Activated CD8-positive, alpha-beta T cell treated with anti-CD3 and anti-CD28 coated beads for 36 hours (primary cell): Measurements from ENCODE around the gene TMEM178B. TPM values are rescaled to one million over a fixed set of nuclear protein-coding genes. Genes with fewer than 3 reads are reported as not detected.
"Not testable (repeated sequence)": the region's sequence is repeated elsewhere in the genome, so short reads cannot be mapped to it uniquely, and the experiment has no call there.

Source experiments
- ATAC-seq: fragments of 200-7000 bp; cut with Tn5 transposase; one replicate; pipeline ENCODE4 v1.10.0; 2021; ENCODE audit warnings: mild to moderate bottlenecking, moderate library complexity
- CTCF ChIA-PET: fragments of 350-600 bp; sonication (Branson Sonifier 250); formaldehyde crosslinking; loops from one replicate; lab custom pipeline; 2021; ENCODE audit warnings: antibody characterized with exemption; lab: Charles Lee
- POLR2A ChIA-PET: fragments of 350-600 bp; sonication (Branson Sonifier 250); formaldehyde crosslinking; loops from one replicate; lab custom pipeline; 2021; ENCODE audit warnings: antibody characterized with exemption; lab: Charles Lee
- DNase-seq: peaks from one replicate; pipeline ENCODE4 v3.0.0-alpha.2; 2020
- H3K27ac Mint-ChIP-seq: one replicate; pipeline ENCODE4 v1.8.0; 2021; ENCODE audit warnings: mild to moderate bottlenecking, mixed read lengths
- H3K27me3 Mint-ChIP-seq: one replicate; pipeline ENCODE4 v1.8.0; 2021; ENCODE audit warnings: mixed read lengths
- H3K36me3 Mint-ChIP-seq: one replicate; pipeline ENCODE4 v1.8.0; 2021; ENCODE audit warnings: low read depth, mixed read lengths
- H3K4me1 Mint-ChIP-seq: one replicate; pipeline ENCODE4 v1.8.0; 2021; ENCODE audit warnings: low read depth, mixed read lengths
- H3K4me3 Mint-ChIP-seq: one replicate; pipeline ENCODE4 v1.8.0; 2021; ENCODE audit warnings: mild to moderate bottlenecking, moderate library complexity, mixed read lengths
- H3K9me3 Mint-ChIP-seq: one replicate; pipeline ENCODE4 v1.8.0; 2021; ENCODE audit warnings: mixed read lengths
- intact Hi-C: fragments of 100-400 bp; cut with micrococcal nuclease; formaldehyde crosslinking; loops from one replicate; pipeline ENCODE4 v1.10.0; 2022
- total RNA-seq, 2 experiments: library from RNA; stranded (reverse); gene quantifications; one replicate each; pipeline ENCODE4 v1.2.3, GENCODE V29; 2021
- TF ChIP-seq, protein P1 (sequence below): fragments of 200-600 bp; IDR thresholded peaks from one replicate; pipeline ENCODE4 v1.8.0; 2022; ENCODE audit warnings: antibody characterized with exemption, mild to moderate bottlenecking

Gene TMEM178B
- 1 to 10 TPM in 1 of 2 experiments, under 1 TPM in 1; 0.34 to 1.1 TPM for total RNA-seq

DNA sequence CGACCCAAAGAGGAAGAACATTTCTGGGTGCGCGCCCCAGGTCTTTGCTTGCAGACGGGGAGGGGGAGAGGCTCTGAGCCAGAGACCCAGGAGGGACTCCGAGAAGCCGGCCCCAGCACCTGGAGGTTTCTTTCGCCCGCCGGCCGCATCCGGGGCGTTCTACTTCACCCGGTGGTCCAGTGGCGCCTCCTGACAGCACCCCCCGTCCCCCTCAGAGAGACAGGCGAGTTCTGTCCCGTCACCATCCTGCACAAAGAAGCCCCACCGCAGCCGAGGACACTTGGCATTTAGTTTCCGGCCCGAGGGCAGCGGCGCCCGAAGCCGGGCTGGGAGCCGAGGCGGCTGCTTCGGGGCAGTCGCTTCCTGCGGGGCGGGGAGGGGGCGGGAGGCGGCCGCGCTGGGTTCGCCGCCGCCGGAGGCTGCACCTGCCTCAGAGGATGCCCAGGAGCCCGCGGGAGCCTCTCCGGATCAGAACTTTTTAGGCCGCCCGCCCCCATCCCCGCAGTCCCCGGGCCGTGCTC, at the start of gene TMEM178B:
TSS of gene TMEM178B (plus strand) at position 424 of the 521 bp plus-strand sequence.
- Mint-ChIP-seq H3K36me3 (no peaks in the 10 kb centered on the region), H3K27ac (no peak within 1 kb of the TSS), H3K9me3 (no peaks in the 10 kb centered on the region), H3K4me1 (peaks cover 13% of the 10 kb centered on the region), H3K27me3 (peaks cover 46% of the 10 kb centered on the region), H3K4me3 (peak within 1 kb of the TSS; percentile 61)
- CTCF ChIA-PET = no interaction called here
- TF ChIP-seq, protein P1, sequence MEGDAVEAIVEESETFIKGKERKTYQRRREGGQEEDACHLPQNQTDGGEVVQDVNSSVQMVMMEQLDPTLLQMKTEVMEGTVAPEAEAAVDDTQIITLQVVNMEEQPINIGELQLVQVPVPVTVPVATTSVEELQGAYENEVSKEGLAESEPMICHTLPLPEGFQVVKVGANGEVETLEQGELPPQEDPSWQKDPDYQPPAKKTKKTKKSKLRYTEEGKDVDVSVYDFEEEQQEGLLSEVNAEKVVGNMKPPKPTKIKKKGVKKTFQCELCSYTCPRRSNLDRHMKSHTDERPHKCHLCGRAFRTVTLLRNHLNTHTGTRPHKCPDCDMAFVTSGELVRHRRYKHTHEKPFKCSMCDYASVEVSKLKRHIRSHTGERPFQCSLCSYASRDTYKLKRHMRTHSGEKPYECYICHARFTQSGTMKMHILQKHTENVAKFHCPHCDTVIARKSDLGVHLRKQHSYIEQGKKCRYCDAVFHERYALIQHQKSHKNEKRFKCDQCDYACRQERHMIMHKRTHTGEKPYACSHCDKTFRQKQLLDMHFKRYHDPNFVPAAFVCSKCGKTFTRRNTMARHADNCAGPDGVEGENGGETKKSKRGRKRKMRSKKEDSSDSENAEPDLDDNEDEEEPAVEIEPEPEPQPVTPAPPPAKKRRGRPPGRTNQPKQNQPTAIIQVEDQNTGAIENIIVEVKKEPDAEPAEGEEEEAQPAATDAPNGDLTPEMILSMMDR = no peak
- intact Hi-C loops = no loop called here
- POLR2A ChIA-PET = interaction anchor here (0.5 to 1.2 kb wide), 2 partner anchors 173 to 262 kb away, joined by 3 read pairs; no protein-coding TSS in a partner anchor
- DNase-seq = peak; percentile 51
- ATAC-seq = peak; percentile 44

DNA sequence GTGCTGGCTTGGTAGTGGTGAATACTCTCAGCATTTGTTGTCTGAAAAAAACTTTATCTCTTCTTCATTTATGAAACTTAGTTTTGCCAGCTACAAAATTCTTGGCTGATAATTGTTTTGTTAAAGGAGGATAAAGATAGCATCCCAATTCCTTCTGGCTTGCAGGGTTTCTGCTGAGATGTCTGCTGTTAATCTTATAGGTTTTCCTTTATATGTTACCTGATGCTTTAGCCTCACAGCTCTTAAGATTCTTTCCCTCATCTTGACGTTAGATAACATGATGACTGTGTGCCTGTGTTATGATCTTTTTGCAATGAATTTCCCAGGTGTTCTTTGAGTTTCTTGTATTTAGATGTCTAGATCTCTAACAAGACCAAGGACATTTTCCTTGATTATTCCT, 49.2 kb upstream of the TMEM178B start:
- Mint-ChIP-seq H3K4me3 (no peak overlapping the region), H3K9me3 (peaks cover 13% of the 10 kb centered on the region), H3K4me1 (peaks cover 10% of the 10 kb centered on the region), H3K36me3 (peaks cover 6% of the 10 kb centered on the region), H3K27ac (no peak overlapping the region), H3K27me3 (peaks cover 14% of the 10 kb centered on the region)
- ChIA-PET POLR2A (no interaction called here), CTCF (no interaction called here)
- intact Hi-C loops = no loop called here
- ATAC-seq (no peak), DNase-seq (no peak)
- TF ChIP-seq, protein P1 = no peak

DNA sequence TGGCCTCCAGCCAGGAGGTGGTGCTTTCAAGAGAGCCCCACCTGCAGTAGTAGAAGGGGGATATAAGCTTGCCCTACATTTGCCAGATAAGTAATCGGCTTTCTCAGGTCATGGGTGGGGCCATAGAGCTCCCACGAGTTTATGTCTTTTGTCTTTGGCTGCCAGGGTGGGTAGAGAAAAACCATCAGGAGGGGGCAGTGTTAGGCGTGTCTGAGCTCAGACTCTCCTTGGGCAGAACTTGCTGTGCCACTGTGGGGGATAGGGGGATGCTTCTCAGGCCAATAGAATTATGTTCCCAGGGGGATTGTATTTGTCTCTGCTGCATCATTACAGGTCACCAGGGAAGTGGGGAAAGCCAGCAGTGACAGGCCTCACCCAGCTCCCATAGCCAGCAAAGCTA, 46.8 kb upstream of the TMEM178B start:
- Mint-ChIP-seq H3K9me3 (peaks cover 13% of the 10 kb centered on the region), H3K4me3 (no peak overlapping the region), H3K4me1 (peaks cover 10% of the 10 kb centered on the region), H3K27me3 (peaks cover 13% of the 10 kb centered on the region), H3K36me3 (peaks cover 6% of the 10 kb centered on the region), H3K27ac (no peak overlapping the region)
- intact Hi-C loops = no loop called here
- DNase-seq (no peak), ATAC-seq (no peak)
- TF ChIP-seq, protein P1 = no peak
- ChIA-PET POLR2A (no interaction called here), CTCF (no interaction called here)

DNA sequence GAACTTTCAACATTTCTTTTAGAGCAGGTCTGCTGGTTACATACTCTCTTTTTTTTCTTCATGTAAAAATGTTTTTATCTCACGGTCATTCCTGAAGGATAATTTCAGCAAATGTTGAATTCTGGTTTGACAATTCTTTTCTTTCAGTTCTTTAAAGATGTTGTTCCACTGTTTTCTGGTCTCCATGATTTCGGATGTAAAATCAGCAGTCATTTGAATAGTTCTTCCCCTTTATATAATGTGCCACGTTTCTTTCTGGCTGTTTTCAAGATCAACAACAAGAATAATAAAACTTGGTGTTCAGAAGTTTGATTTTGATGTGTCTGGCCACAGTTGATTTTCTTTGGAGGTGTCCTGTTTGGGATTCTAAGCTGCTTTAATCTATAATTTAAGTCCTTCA, 45.1 kb upstream of the TMEM178B start:
- intact Hi-C loops = no loop called here

DNA sequence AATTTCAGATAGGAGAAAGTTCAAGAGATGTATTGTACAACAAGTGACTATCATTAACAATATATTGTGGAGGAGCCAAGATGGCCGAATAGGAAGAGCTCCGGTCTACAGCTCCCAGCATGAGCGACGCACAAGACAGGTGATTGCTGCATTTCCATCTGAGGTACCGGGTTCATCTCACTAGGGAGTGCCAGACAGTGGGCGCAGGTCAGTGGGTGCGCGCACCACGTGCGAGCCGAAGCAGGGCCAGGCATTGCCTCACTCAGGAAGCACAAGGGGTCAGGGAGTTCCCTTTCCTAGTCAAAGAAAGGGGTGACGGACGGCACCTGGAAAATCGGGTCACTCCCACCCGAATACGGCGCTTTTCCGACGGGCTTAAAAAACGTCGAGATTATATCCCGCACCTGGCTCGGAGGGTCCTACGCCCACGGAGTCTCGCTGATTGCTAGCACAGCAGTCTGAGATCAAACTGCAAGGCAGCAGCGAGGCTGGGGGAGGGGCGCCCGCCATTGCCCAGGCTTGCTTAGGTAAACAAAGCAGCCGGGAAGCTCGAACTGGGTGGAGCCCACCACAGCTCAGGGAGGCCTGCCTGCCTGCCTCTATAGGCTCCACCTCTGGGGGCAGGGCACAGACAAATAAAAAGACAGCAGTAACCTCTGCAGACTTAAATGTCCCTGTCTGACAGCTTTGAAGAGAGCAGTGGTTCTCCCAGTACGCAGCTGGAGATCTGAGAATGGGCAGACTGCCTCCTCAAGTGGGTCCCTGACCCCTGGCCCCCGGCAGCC, 41.1 kb upstream of the TMEM178B start:
- H3K27ac Mint-ChIP-seq, POLR2A ChIA-PET, ATAC-seq, H3K36me3 Mint-ChIP-seq, intact Hi-C loops, DNase-seq, CTCF ChIA-PET, H3K4me3 Mint-ChIP-seq, H3K4me1 Mint-ChIP-seq, H3K9me3 Mint-ChIP-seq: not testable (repeated sequence)
- H3K27me3 Mint-ChIP-seq = peaks cover 17% of the 10 kb centered on the region

More for the DNA sequence above, 45.1 kb upstream of the TMEM178B start:
- H3K9me3 Mint-ChIP-seq = peaks cover 13% of the 10 kb centered on the region
- CTCF ChIA-PET = no interaction called here
- no peak for ATAC-seq
- peaks cover 2% of the 10 kb centered on the region for H3K4me1 Mint-ChIP-seq
- H3K27me3 Mint-ChIP-seq = peaks cover 16% of the 10 kb centered on the region
- no peak for DNase-seq
- TF ChIP-seq, protein P1 = no peak
- POLR2A ChIA-PET = no interaction called here
- H3K27ac Mint-ChIP-seq = no peak overlapping the region
- H3K36me3 Mint-ChIP-seq = peaks cover 6% of the 10 kb centered on the region
- no peak overlapping the region for H3K4me3 Mint-ChIP-seq

DNA sequence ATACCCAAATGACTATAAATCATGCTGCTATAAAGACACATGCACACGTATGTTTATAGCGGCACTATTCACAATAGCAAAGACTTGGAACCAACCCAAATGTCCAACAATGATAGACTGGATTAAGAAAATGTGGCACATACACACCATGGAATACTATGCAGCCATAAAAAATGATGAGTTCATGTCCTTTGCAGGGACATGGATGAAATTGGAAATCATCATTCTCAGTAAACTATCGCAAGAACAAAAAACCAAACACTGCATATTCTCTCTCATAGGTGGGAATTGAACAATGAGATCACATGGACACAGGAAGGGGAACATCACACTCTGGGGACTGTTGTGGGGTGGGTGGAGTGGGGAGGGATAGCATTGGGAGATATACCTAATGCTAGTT, 35.8 kb upstream of the TMEM178B start:
- H3K4me3 Mint-ChIP-seq, ATAC-seq, CTCF ChIA-PET, intact Hi-C loops, H3K4me1 Mint-ChIP-seq, H3K36me3 Mint-ChIP-seq, H3K27ac Mint-ChIP-seq, H3K9me3 Mint-ChIP-seq, POLR2A ChIA-PET, DNase-seq: not testable (repeated sequence)
- peaks cover 12% of the 10 kb centered on the region for H3K27me3 Mint-ChIP-seq
